K562 (cell line): Measurements from ENCODE around the gene KCNJ14. TPM values are rescaled to one million over a fixed set of nuclear protein-coding genes. Genes with fewer than 3 reads are reported as not detected.
A peak's percentile ranks its signal among the peaks of the same experiment; 100 is the strongest.

Source experiments
- ATAC-seq: fragments of 200-7000 bp; cut with Tn5 transposase; 3 replicates; pipeline ENCODE4 v1.9.1; 2020; ENCODE audit warnings: moderate library complexity
- BruUV-seq: library from RNA; stranded (reverse); fragments of 400-500 nt; replicated peaks from 2 replicates; lab custom pipeline; 2021; lab: Mats Ljungman, UMichigan
- CTCF ChIA-PET: fragments of 300-600 bp; formaldehyde crosslinking; extraction: SDS; loops from one replicate; lab custom pipeline; 2021; ENCODE audit warnings: low intra/inter-chr PET ratio; lab: Yijun Ruan, JAX
- POLR2A ChIA-PET: fragments of 300-600, 350-650 bp; sonication (Branson Sonifier 250); formaldehyde crosslinking; extraction: SDS; loops from one replicate; lab custom pipeline; 2021; ENCODE audit warnings: antibody characterized with exemption, inconsistent platforms; lab: Yijun Ruan, JAX
- DNase-seq, 4 experiments: peaks; one replicate each; pipeline versions ENCODE4 v3.0.0 to v3.0.0-alpha.2; 2011 to 2018; ENCODE audit warnings: low spot score in 3 of 4, mixed read lengths in 3 of 4; ENCODE audit errors: extremely low read depth in 1 of 4
- FAIRE-seq: peaks from 2 replicates; lab custom pipeline; 2011; peaks lifted over from hg19 to GRCh38; lab: Jason Lieb, UNC
- H2AFZ ChIP-seq: 2 replicates; pipeline ENCODE4 v1.6.0; 2011; ENCODE audit warnings: low read depth, low read length, control low read depth, inconsistent platforms
- H3K27ac ChIP-seq: fragments of 200-600 bp; 3 replicates; pipeline ENCODE4 v1.8.0; 2011; ENCODE audit warnings: low read depth, mild to moderate bottlenecking, control low read depth, inconsistent platforms, low read length, moderate library complexity, mixed read lengths; ENCODE audit errors: extremely low read depth
- H3K27me3 ChIP-seq, 2 experiments: fragments of 300-600 bp in 1 of 2; 2 replicates in 1 of 2; 3 replicates in 1 of 2; pipeline versions ENCODE4 v1.6.0 to v1.8.0; 2011; ENCODE audit warnings: inconsistent platforms in 2 of 2, low read length in 2 of 2, mild to moderate bottlenecking in 1 of 2, mixed read lengths in 1 of 2, moderate library complexity in 1 of 2; ENCODE audit not compliant: control insufficient read depth in 2 of 2, insufficient read depth in 2 of 2
- H3K36me3 ChIP-seq: fragments of 300-600 bp; 3 replicates; pipeline ENCODE4 v1.8.0; 2011; ENCODE audit warnings: mild to moderate bottlenecking, low read length, inconsistent platforms; ENCODE audit not compliant: control insufficient read depth, insufficient read depth
- H3K4me1 ChIP-seq, 2 experiments: fragments of 200-600 bp in 1 of 2; replicated peaks in 1 of 2; 2 replicates in 1 of 2; 3 replicates in 1 of 2; pipeline versions ENCODE4 v1.5.1 to v1.8.0; 2011; ENCODE audit warnings: inconsistent platforms in 2 of 2, low read length in 2 of 2, mild to moderate bottlenecking in 1 of 2, mixed read lengths in 1 of 2, moderate library complexity in 1 of 2; ENCODE audit not compliant: control insufficient read depth in 2 of 2, insufficient read depth in 2 of 2
- H3K4me2 ChIP-seq: 2 replicates; pipeline ENCODE4 v1.6.1; 2011; ENCODE audit warnings: low read length, control low read depth, inconsistent platforms, mixed read lengths; ENCODE audit not compliant: insufficient read depth
- H3K4me3 ChIP-seq: fragments of 200-600 bp; sonication (generic), shearing (Covaris generic); 2 replicates; pipeline ENCODE4 v1.5.1; 2016; ENCODE audit warnings: control low read depth, inconsistent platforms
- H3K79me2 ChIP-seq: fragments of 200-600 bp; 3 replicates; pipeline ENCODE4 v1.8.0; 2011; ENCODE audit warnings: low read length, inconsistent platforms; ENCODE audit not compliant: control insufficient read depth, insufficient read depth
- H3K9ac ChIP-seq, 2 experiments: 2 replicates each; pipeline versions ENCODE4 v1.6.0 to v1.6.1; 2011; ENCODE audit warnings: low read depth in 2 of 2, low read length in 2 of 2, control low read depth in 1 of 2, inconsistent platforms in 1 of 2, mild to moderate bottlenecking in 1 of 2, mixed read lengths in 1 of 2; ENCODE audit not compliant: insufficient read depth in 1 of 2
- H3K9me1 ChIP-seq: one replicate; pipeline ENCODE4 v1.6.0; 2011; ENCODE audit warnings: inconsistent platforms, mild to moderate bottlenecking, low read length, moderate library complexity; ENCODE audit not compliant: control insufficient read depth, insufficient read depth
- H3K9me3 ChIP-seq: replicated peaks from 2 replicates; pipeline ENCODE4 v1.5.1; 2011; ENCODE audit warnings: low read depth, low read length, inconsistent platforms; ENCODE audit not compliant: control insufficient read depth, insufficient read depth
- H4K20me1 ChIP-seq: replicated peaks from 2 replicates; pipeline ENCODE4 v1.6.1; 2011; ENCODE audit warnings: low read length, inconsistent platforms, mixed read lengths; ENCODE audit not compliant: control insufficient read depth, insufficient read depth
- RBFOX2 ChIP-seq: fragments of 200-400 bp; formaldehyde crosslinking; IDR thresholded peaks from 2 replicates; pipeline ENCODE4 v1.6.1; 2017; ENCODE audit warnings: low read depth, mild to moderate bottlenecking, low read length, moderate library complexity
- RBM22 ChIP-seq: fragments of 200-400 bp; formaldehyde crosslinking; IDR thresholded peaks from 2 replicates; pipeline ENCODE4 v1.6.1; 2018; ENCODE audit warnings: low read length, low read depth; ENCODE audit not compliant: poor library complexity, severe bottlenecking
- XRCC5 ChIP-seq: fragments of 200-400 bp; formaldehyde crosslinking; IDR thresholded peaks from 2 replicates; pipeline ENCODE4 v1.6.1; 2017; ENCODE audit warnings: low read depth, mild to moderate bottlenecking, low read length
- ZBTB33 ChIP-seq: sonication (generic); formaldehyde crosslinking; IDR thresholded peaks from 2 replicates; pipeline ENCODE4 v1.8.1; 2023; ENCODE audit warnings: mild to moderate bottlenecking, missing genetic modification reagents
- WGBS: fragments of 100-300 bp; shearing (Covaris generic); methylation state at CpG from one replicate; pipeline ENCODE4 v1.1.6; 2016; ENCODE audit warnings: low coverage, mixed read lengths; ENCODE audit not compliant: insufficient coverage; ENCODE audit errors: missing lambda C conversion rate; 5-methylcytosine and 5-hydroxymethylcytosine counted together
- in situ Hi-C: fragments of 300-500 bp; cut with MboI; formaldehyde crosslinking; loops from 4 replicates; pipeline ENCODE4 v1.15.0; 2018; ENCODE audit warnings: inconsistent platforms, mixed read lengths
- intact Hi-C: fragments of 100-400 bp; cut with micrococcal nuclease; formaldehyde crosslinking; loops from 2 replicates; pipeline ENCODE4 v1.14.2; 2022
- polyA plus RNA-seq, 8 experiments: library from polyadenylated mRNA; depleted of rRNA in 4 of 8; stranded (reverse) in 5 of 8; unstranded in 3 of 8; fragments of >200 nt; fragmentation: Nextera tagmentation in 2 of 8; fragmentation: Illumina TruSeq in 1 of 8; extraction: Ambion mirVana in 2 of 8; extraction: Trizol in 1 of 8; gene quantifications; 2 replicates each; pipeline versions ENCODE4 v1.2.1 to v1.2.3, GENCODE V29; 2011 to 2014; ENCODE audit warnings: inconsistent platforms in 1 of 8, missing spikeins in 1 of 8
- total RNA-seq, 7 experiments: library from RNA; depleted of rRNA in 6 of 7; stranded (reverse); fragments of >200 nt in 6 of 7; fragmentation: Illumina TruSeq in 2 of 7; extraction: Trizol in 2 of 7; gene quantifications; 2 replicates each; pipeline versions ENCODE4 v1.2.1 to v1.2.3, GENCODE V29; 2011 to 2021; ENCODE audit warnings: low replicate concordance in 1 of 7

The KCNJ14 gene
- total and polyA plus RNA-seq, 9 of the 15 experiments (the other 6 are each of a cell fraction or from before 2014, with no cell fraction given) = 0.15 to 1.6 (median 0.49) TPM

GRCh38 chr19:48480183-48480557 is 24.8 kb downstream of the KCNJ14 start:
- intact Hi-C loops = no loop called here
- peak; percentile 89 for TF ChIP-seq ZBTB33
- TF ChIP-seq RBFOX2 = peak; percentile 67
- peak; percentile 81 for TF ChIP-seq RBM22
- TF ChIP-seq XRCC5 = no peak
- ChIA-PET CTCF (no interaction called here), POLR2A (interaction anchor here (1.1 to 1.4 kb wide), 2 partner anchors 9 to 12 kb away, joined by 3 to 4 read pairs; no protein-coding TSS in a partner anchor)
- Histone ChIP-seq H3K4me1 (peaks cover 0 to 19% of the 10 kb centered on the region in 2 experiments; a peak in 2 of 5 replicates), H3K4me3 (no peak overlapping the region), H3K4me2 (no peak overlapping the region), H3K9me1 (no peaks in the 10 kb centered on the region), H3K36me3 (peaks cover 40% of the 10 kb centered on the region), H4K20me1 (peaks cover 7% of the 10 kb centered on the region; the same call in 1 of the 2 replicates), H2AFZ (no peak overlapping the region), H3K9ac (no peak overlapping the region), H3K27me3 (no peaks in the 10 kb centered on the region), H3K79me2 (no peaks in the 10 kb centered on the region), H3K9me3 (no peaks in the 10 kb centered on the region), H3K27ac (no peak overlapping the region)
- WGBS = 94% methylated on average over 15 of the region's 32 CpGs
- in situ Hi-C loops = no loop called here
- ATAC-seq (no peak), FAIRE-seq (no peak), DNase-seq (no peak)
- BruUV-seq = no TSS peak
